Measurements from ENCODE around the gene CLGN.

Gene CLGN

GRCh38 chr4:140361099-140361498 lies 66.3 kb downstream of the CLGN start:
- no peaks in the 10 kb centered on the region for H3K27me3 ChIP-seq (ENCODE audit: insufficient read depth, low read length)
- H3K36me3 ChIP-seq (ENCODE audit: insufficient read depth, low read length) = no peaks in the 10 kb centered on the region
- no peaks in the 10 kb centered on the region for H3K9me2 ChIP-seq (ENCODE audit: low read depth, low read length)
- H2AFZ ChIP-seq (ENCODE audit: low read length) = no peak overlapping the region
- no peak overlapping the region for H3K9ac ChIP-seq (ENCODE audit: low read length)
- no peaks in the 10 kb centered on the region for H4K20me1 ChIP-seq (ENCODE audit: insufficient read depth, low read length)
- no peaks in the 10 kb centered on the region for H3K79me2 ChIP-seq (ENCODE audit: insufficient read depth, low read length)
- H3K4me3 ChIP-seq (ENCODE audit: low read depth, low read length, poor library complexity, severe bottlenecking) = no peak overlapping the region
- H3K9me3 ChIP-seq (ENCODE audit: low read length) = no peaks in the 10 kb centered on the region
- no peak overlapping the region for H3K27ac ChIP-seq (ENCODE audit: low read depth, low read length, poor library complexity, severe bottlenecking)
- H3K4me1 ChIP-seq (ENCODE audit: insufficient read depth, low read length, severe bottlenecking) = no peaks in the 10 kb centered on the region
- no peak overlapping the region for H3K4me2 ChIP-seq (ENCODE audit: low read length)
- H3F3A ChIP-seq (ENCODE audit: insufficient read depth, low read length) = no peaks in the 10 kb centered on the region
- TF ChIP-seq, protein P1, sequence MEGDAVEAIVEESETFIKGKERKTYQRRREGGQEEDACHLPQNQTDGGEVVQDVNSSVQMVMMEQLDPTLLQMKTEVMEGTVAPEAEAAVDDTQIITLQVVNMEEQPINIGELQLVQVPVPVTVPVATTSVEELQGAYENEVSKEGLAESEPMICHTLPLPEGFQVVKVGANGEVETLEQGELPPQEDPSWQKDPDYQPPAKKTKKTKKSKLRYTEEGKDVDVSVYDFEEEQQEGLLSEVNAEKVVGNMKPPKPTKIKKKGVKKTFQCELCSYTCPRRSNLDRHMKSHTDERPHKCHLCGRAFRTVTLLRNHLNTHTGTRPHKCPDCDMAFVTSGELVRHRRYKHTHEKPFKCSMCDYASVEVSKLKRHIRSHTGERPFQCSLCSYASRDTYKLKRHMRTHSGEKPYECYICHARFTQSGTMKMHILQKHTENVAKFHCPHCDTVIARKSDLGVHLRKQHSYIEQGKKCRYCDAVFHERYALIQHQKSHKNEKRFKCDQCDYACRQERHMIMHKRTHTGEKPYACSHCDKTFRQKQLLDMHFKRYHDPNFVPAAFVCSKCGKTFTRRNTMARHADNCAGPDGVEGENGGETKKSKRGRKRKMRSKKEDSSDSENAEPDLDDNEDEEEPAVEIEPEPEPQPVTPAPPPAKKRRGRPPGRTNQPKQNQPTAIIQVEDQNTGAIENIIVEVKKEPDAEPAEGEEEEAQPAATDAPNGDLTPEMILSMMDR (IDR thresholded peaks at IDR 0.05; ENCODE audit: low read length) = no peak
- no peak for TF ChIP-seq EZH2 (IDR thresholded peaks at IDR 0.05; ENCODE audit: borderline replicate concordance, low read length)

GRCh38 chr4:140359562-140360427 lies 67.7 kb downstream of the CLGN start:
- Histone ChIP-seq H3K79me2 (ENCODE audit: insufficient read depth, low read length) (no peaks in the 10 kb centered on the region), H3K4me2 (ENCODE audit: low read length) (no peak overlapping the region), H3K9ac (ENCODE audit: low read length) (no peak overlapping the region), H3F3A (ENCODE audit: insufficient read depth, low read length) (no peaks in the 10 kb centered on the region), H3K9me3 (ENCODE audit: low read length) (no peaks in the 10 kb centered on the region), H3K27me3 (ENCODE audit: insufficient read depth, low read length) (no peaks in the 10 kb centered on the region), H3K36me3 (ENCODE audit: insufficient read depth, low read length) (no peaks in the 10 kb centered on the region), H4K20me1 (ENCODE audit: insufficient read depth, low read length) (no peaks in the 10 kb centered on the region), H2AFZ (ENCODE audit: low read length) (no peak overlapping the region), H3K4me1 (ENCODE audit: insufficient read depth, low read length, severe bottlenecking) (no peaks in the 10 kb centered on the region), H3K27ac (ENCODE audit: low read depth, low read length, poor library complexity, severe bottlenecking) (no peak overlapping the region), H3K9me2 (ENCODE audit: low read depth, low read length) (no peaks in the 10 kb centered on the region), H3K4me3 (ENCODE audit: low read depth, low read length, poor library complexity, severe bottlenecking) (no peak overlapping the region)
- TF ChIP-seq, protein P1 (IDR thresholded peaks at IDR 0.05; ENCODE audit: low read length) = peak; percentile 96
- TF ChIP-seq EZH2 (IDR thresholded peaks at IDR 0.05; ENCODE audit: borderline replicate concordance, low read length) = no peak

DNA sequence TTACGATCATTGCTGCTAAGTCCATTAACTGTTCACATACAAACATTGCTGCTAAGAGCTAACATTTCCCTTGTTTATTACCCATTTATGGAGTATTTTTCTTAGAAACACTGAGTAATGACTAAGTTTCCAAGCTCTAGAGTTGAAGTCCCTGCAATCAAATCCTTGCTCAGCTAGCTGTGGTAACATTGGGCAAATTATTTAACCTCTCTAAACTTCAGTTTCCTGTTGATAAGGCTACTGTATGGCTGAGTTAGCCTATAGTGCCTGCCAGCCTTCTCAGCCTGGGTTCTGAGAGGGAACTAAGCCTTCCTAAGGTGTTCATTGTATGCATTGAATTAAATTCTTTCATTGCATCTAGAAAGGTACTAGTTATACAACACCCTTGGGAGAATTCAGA lies 69.2 kb downstream of the CLGN start:
- H3K9ac ChIP-seq (ENCODE audit: low read length) = no peak overlapping the region
- no peak overlapping the region for H3K27ac ChIP-seq (ENCODE audit: low read depth, low read length, poor library complexity, severe bottlenecking)
- no peaks in the 10 kb centered on the region for H4K20me1 ChIP-seq (ENCODE audit: insufficient read depth, low read length)
- H3K27me3 ChIP-seq (ENCODE audit: insufficient read depth, low read length) = no peaks in the 10 kb centered on the region
- H3K36me3 ChIP-seq (ENCODE audit: insufficient read depth, low read length) = no peaks in the 10 kb centered on the region
- TF ChIP-seq EZH2 (IDR thresholded peaks at IDR 0.05; ENCODE audit: borderline replicate concordance, low read length) = no peak
- TF ChIP-seq, protein P1 (IDR thresholded peaks at IDR 0.05; ENCODE audit: low read length) = no peak
- H3K4me3 ChIP-seq (ENCODE audit: low read depth, low read length, poor library complexity, severe bottlenecking) = no peak overlapping the region
- H3K9me2 ChIP-seq (ENCODE audit: low read depth, low read length) = no peaks in the 10 kb centered on the region
- H2AFZ ChIP-seq (ENCODE audit: low read length) = no peak overlapping the region
- no peaks in the 10 kb centered on the region; the same call in 1 of the 2 replicates for H3F3A ChIP-seq (ENCODE audit: insufficient read depth, low read length)
- no peaks in the 10 kb centered on the region for H3K4me1 ChIP-seq (ENCODE audit: insufficient read depth, low read length, severe bottlenecking)
- no peak overlapping the region for H3K4me2 ChIP-seq (ENCODE audit: low read length)
- no peaks in the 10 kb centered on the region for H3K79me2 ChIP-seq (ENCODE audit: insufficient read depth, low read length)
- H3K9me3 ChIP-seq (ENCODE audit: low read length) = no peaks in the 10 kb centered on the region
